CD14-positive monocyte (primary cell): ENCODE data around the gene INSYN2B. TPM values are rescaled to one million over a fixed set of nuclear protein-coding genes. Genes with fewer than 3 reads are reported as not detected.

Experiments
- DNase-seq, 3 donors: peaks; one replicate each; pipeline ENCODE4 v3.0.0-alpha.2; 2011 to 2022
- H2AFZ ChIP-seq: 2 replicates; pipeline ENCODE4 v1.6.0; 2012; ENCODE audit warnings: mild to moderate bottlenecking, low read depth, low read length, inconsistent platforms; ENCODE audit not compliant: insufficient read depth, poor library complexity, severe bottlenecking
- H3K27ac ChIP-seq, 2 donors: 1 replicate in 1 of 2; 2 replicates in 1 of 2; pipeline ENCODE4 v1.5.1; 2012 to 2013; ENCODE audit warnings: low read length in 2 of 2, control low read depth in 1 of 2, inconsistent platforms in 1 of 2, low read depth in 1 of 2, mild to moderate bottlenecking in 1 of 2
- H3K27me3 ChIP-seq, 2 donors: one replicate each; pipeline versions ENCODE4 v1.6.0 to v1.6.1; 2011 to 2013; ENCODE audit warnings: low read length in 2 of 2; ENCODE audit not compliant: control insufficient read depth in 2 of 2, insufficient read depth in 2 of 2
- H3K36me3 ChIP-seq, 2 donors: replicated peaks in 1 of 2; 1 replicate in 1 of 2; 2 replicates in 1 of 2; pipeline versions ENCODE4 v1.5.1 to v1.6.1; 2012 to 2013; ENCODE audit warnings: low read length in 2 of 2, control low read depth in 1 of 2, inconsistent platforms in 1 of 2, mild to moderate bottlenecking in 1 of 2; ENCODE audit not compliant: insufficient read depth in 2 of 2, control insufficient read depth in 1 of 2
- H3K4me1 ChIP-seq, 2 donors: 1 replicate in 1 of 2; 2 replicates in 1 of 2; pipeline versions ENCODE4 v1.5.1 to v1.6.1; 2012 to 2013; ENCODE audit warnings: low read length in 2 of 2, control low read depth in 1 of 2, inconsistent platforms in 1 of 2, mild to moderate bottlenecking in 1 of 2, moderate library complexity in 1 of 2; ENCODE audit not compliant: insufficient read depth in 2 of 2, control insufficient read depth in 1 of 2
- H3K4me2 ChIP-seq: replicated peaks from 2 replicates; pipeline ENCODE3; 2012; ENCODE audit warnings: low read length, moderate library complexity, mild to moderate bottlenecking; ENCODE audit not compliant: poor library complexity, severe bottlenecking; ENCODE audit errors: extremely low read depth
- H3K4me3 ChIP-seq, 3 experiments: fragments of 200-600 bp in 1 of 3; sonication (generic) in 1 of 3; replicated peaks in 1 of 3; 1 replicate in 2 of 3; 2 replicates in 1 of 3; pipeline ENCODE4 v1.5.1; 2011 to 2013; ENCODE audit warnings: low read length in 3 of 3, mild to moderate bottlenecking in 3 of 3, control low read depth in 2 of 3, low read depth in 2 of 3, inconsistent platforms in 1 of 3, moderate library complexity in 1 of 3
- H3K79me2 ChIP-seq: 2 replicates; pipeline ENCODE4 v1.6.0; 2012; ENCODE audit warnings: mild to moderate bottlenecking, control low read depth, inconsistent platforms, low read length, moderate library complexity; ENCODE audit not compliant: insufficient read depth
- H3K9ac ChIP-seq: 2 replicates; pipeline ENCODE4 v1.6.0; 2017; ENCODE audit warnings: low read length, mild to moderate bottlenecking; ENCODE audit not compliant: insufficient read depth, poor library complexity, severe bottlenecking
- H3K9me3 ChIP-seq, 2 donors: replicated peaks in 1 of 2; 1 replicate in 1 of 2; 2 replicates in 1 of 2; pipeline versions ENCODE4 v1.5.1 to v1.6.1; 2012 to 2013; ENCODE audit warnings: low read length in 2 of 2, control low read depth in 1 of 2; ENCODE audit not compliant: control insufficient read depth in 1 of 2, insufficient read depth in 1 of 2
- H4K20me1 ChIP-seq: 2 replicates; pipeline ENCODE4 v1.6.0; 2012; ENCODE audit warnings: mild to moderate bottlenecking, low read length, control low read depth, moderate library complexity; ENCODE audit not compliant: insufficient read depth
- H3K27ac Mint-ChIP-seq, 7 donors: one replicate each; pipeline ENCODE4 v1.8.0; 2020; ENCODE audit warnings: mild to moderate bottlenecking in 7 of 7, mixed read lengths in 7 of 7, moderate library complexity in 6 of 7, inconsistent platforms in 2 of 7
- H3K27me3 Mint-ChIP-seq, 3 donors: one replicate each; pipeline ENCODE4 v1.8.0; 2021 to 2022; ENCODE audit warnings: low read depth in 3 of 3, mild to moderate bottlenecking in 3 of 3, mixed read lengths in 3 of 3, moderate library complexity in 3 of 3, inconsistent platforms in 1 of 3
- H3K36me3 Mint-ChIP-seq, 2 donors: one replicate each; pipeline ENCODE4 v1.8.0; 2020; ENCODE audit warnings: mixed read lengths in 2 of 2, inconsistent platforms in 1 of 2, mild to moderate bottlenecking in 1 of 2
- H3K4me1 Mint-ChIP-seq: one replicate; pipeline ENCODE4 v1.8.0; 2020; ENCODE audit warnings: mild to moderate bottlenecking, mixed read lengths
- H3K4me3 Mint-ChIP-seq, 2 donors: one replicate each; pipeline ENCODE4 v1.8.0; 2020; ENCODE audit warnings: mild to moderate bottlenecking in 2 of 2, mixed read lengths in 2 of 2, moderate library complexity in 1 of 2
- H3K9me3 Mint-ChIP-seq, 7 donors: one replicate each; pipeline ENCODE4 v1.8.0; 2020 to 2022; ENCODE audit warnings: mixed read lengths in 7 of 7, mild to moderate bottlenecking in 6 of 7, moderate library complexity in 6 of 7, inconsistent platforms in 2 of 7
- WGBS: methylation state at CpG from one replicate; pipeline ENCODE4 v1.1.5; 2013; ENCODE audit warnings: missing lambda C conversion rate; ENCODE audit not compliant: insufficient coverage; 5-methylcytosine and 5-hydroxymethylcytosine counted together
- intact Hi-C, 2 donors: fragments of 100-400 bp; cut with micrococcal nuclease; formaldehyde crosslinking; loops; one replicate each; pipeline versions ENCODE4 v1.15.0 to v1.15.1; 2023
- polyA plus RNA-seq, 3 donors: library from polyadenylated mRNA; depleted of rRNA in 1 of 3; unstranded in 2 of 3; stranded (reverse) in 1 of 3; fragments of 300-500 nt in 2 of 3; fragments of >200 nt in 1 of 3; fragmentation: Illumina TruSeq in 2 of 3; gene quantifications; 1 replicate in 2 of 3; 2 replicates in 1 of 3; pipeline ENCODE4 v1.2.3, GENCODE V29; 2012 to 2021
- TF ChIP-seq, protein P1 (sequence below): fragments of 200-600 bp; IDR thresholded peaks from one replicate; pipeline ENCODE4 v1.8.0; 2022; ENCODE audit warnings: antibody characterized with exemption, mild to moderate bottlenecking

INSYN2B gene
- polyA plus RNA-seq, 3 donors: 0.17 TPM; not detected in 2

- no peaks in the 10 kb centered on the region for H3K9me3 Mint-ChIP-seq
- H4K20me1 ChIP-seq: peaks cover 99% of the 10 kb centered on the region
- peak overlapping the region in 3 of 7 donors; percentile 21 to 57 (median 48) for H3K27ac Mint-ChIP-seq
- intact Hi-C loops: no loop called here
- H3K36me3 Mint-ChIP-seq: peaks cover 43 to 73% of the 10 kb centered on the region in 2 donors
- peaks cover 15% of the 10 kb centered on the region for H3K4me1 Mint-ChIP-seq
- H3K9ac ChIP-seq: no peak overlapping the region
- 67% methylated on average over 8 of the region's 8 CpGs for WGBS
- DNase-seq: no peak
- no peak overlapping the region for H3K4me3 ChIP-seq
- no peak overlapping the region for H3K4me2 ChIP-seq
- no peak overlapping the region for H3K4me3 Mint-ChIP-seq
- H3K27me3 Mint-ChIP-seq: peaks cover 0 to 2% (median 0%) of the 10 kb centered on the region in 3 donors
- no peaks in the 10 kb centered on the region for H3K4me1 ChIP-seq
- H3K79me2 ChIP-seq: no peaks in the 10 kb centered on the region
- H3K27ac ChIP-seq: peak overlapping the region in 1 of 2 donors; percentile 17
- peaks cover 32 to 67% of the 10 kb centered on the region in 2 donors for H3K36me3 ChIP-seq
- no peaks in the 10 kb centered on the region for H3K27me3 ChIP-seq
- H2AFZ ChIP-seq: no peak overlapping the region
- TF ChIP-seq, protein P1, sequence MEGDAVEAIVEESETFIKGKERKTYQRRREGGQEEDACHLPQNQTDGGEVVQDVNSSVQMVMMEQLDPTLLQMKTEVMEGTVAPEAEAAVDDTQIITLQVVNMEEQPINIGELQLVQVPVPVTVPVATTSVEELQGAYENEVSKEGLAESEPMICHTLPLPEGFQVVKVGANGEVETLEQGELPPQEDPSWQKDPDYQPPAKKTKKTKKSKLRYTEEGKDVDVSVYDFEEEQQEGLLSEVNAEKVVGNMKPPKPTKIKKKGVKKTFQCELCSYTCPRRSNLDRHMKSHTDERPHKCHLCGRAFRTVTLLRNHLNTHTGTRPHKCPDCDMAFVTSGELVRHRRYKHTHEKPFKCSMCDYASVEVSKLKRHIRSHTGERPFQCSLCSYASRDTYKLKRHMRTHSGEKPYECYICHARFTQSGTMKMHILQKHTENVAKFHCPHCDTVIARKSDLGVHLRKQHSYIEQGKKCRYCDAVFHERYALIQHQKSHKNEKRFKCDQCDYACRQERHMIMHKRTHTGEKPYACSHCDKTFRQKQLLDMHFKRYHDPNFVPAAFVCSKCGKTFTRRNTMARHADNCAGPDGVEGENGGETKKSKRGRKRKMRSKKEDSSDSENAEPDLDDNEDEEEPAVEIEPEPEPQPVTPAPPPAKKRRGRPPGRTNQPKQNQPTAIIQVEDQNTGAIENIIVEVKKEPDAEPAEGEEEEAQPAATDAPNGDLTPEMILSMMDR: no peak
- no peaks in the 10 kb centered on the region for H3K9me3 ChIP-seq
Observed at GRCh38 chr5:169970911-169971765, 9.2 kb downstream of the INSYN2B start.

DNA sequence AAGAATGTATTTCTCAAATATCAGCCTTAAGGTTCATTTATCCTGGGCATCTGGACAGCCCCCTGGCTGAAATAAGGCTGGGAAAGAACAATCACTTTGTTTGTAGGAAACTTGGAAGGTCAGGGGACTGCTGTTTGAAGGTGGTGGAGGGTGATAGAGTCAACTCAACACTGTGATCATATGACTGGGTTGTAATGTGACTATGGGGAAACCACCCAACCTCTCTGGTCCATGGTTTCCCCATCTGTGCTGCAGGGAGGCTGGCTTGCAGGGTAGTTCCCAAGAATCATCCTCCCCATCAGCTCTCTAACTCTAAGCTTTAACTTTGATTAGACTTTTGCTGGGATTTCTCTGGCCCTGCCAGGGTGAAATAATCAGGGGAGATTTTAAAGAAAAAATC, 10.0 kb downstream of the INSYN2B start:
- TF ChIP-seq, protein P1: no peak
- DNase-seq: peak in 1 of 3 donors; percentile 22
- Histone ChIP-seq H3K4me3 (no peak overlapping the region), H3K9me3 (no peaks in the 10 kb centered on the region), H4K20me1 (peaks cover 99% of the 10 kb centered on the region), H3K4me1 (no peaks in the 10 kb centered on the region), H2AFZ (no peak overlapping the region), H3K9ac (no peak overlapping the region), H3K79me2 (no peaks in the 10 kb centered on the region), H3K36me3 (peaks cover 30 to 67% of the 10 kb centered on the region in 2 donors), H3K4me2 (no peak overlapping the region), H3K27me3 (no peaks in the 10 kb centered on the region), H3K27ac (peak overlapping the region in 1 of 2 donors; percentile 4)
- peaks cover 15% of the 10 kb centered on the region for H3K4me1 Mint-ChIP-seq
- peaks cover 0 to 2% (median 0%) of the 10 kb centered on the region in 3 donors for H3K27me3 Mint-ChIP-seq
- intact Hi-C loops: no loop called here
- H3K9me3 Mint-ChIP-seq: no peaks in the 10 kb centered on the region
- peaks cover 38 to 70% of the 10 kb centered on the region in 2 donors for H3K36me3 Mint-ChIP-seq
- H3K27ac Mint-ChIP-seq: peak overlapping the region in 2 of 7 donors; percentile 40 to 48
- no peak overlapping the region for H3K4me3 Mint-ChIP-seq
